Subcutaneous adipose tissue (tissue), 4 donors: Measurements from ENCODE around the gene MS4A5. TPM values are rescaled to one million over a fixed set of nuclear protein-coding genes. Genes with fewer than 3 reads are reported as not detected.

Experiments
- total RNA-seq, 4 donors: library from RNA; depleted of rRNA; stranded (reverse); fragments of >200 nt; gene quantifications; one replicate each; pipeline ENCODE4 v1.1.0, GENCODE V29; 2016
- TF ChIP-seq, protein P1 (sequence below): fragments of 450-650 bp; IDR thresholded peaks from one replicate; pipeline ENCODE4 v1.5.1; 2016; ENCODE audit warnings: low read depth, mild to moderate bottlenecking, control low read depth, antibody characterized with exemption, moderate library complexity

MS4A5 gene
- total RNA-seq, 4 donors from 2014 or later: not detected

- TF ChIP-seq, protein P1, sequence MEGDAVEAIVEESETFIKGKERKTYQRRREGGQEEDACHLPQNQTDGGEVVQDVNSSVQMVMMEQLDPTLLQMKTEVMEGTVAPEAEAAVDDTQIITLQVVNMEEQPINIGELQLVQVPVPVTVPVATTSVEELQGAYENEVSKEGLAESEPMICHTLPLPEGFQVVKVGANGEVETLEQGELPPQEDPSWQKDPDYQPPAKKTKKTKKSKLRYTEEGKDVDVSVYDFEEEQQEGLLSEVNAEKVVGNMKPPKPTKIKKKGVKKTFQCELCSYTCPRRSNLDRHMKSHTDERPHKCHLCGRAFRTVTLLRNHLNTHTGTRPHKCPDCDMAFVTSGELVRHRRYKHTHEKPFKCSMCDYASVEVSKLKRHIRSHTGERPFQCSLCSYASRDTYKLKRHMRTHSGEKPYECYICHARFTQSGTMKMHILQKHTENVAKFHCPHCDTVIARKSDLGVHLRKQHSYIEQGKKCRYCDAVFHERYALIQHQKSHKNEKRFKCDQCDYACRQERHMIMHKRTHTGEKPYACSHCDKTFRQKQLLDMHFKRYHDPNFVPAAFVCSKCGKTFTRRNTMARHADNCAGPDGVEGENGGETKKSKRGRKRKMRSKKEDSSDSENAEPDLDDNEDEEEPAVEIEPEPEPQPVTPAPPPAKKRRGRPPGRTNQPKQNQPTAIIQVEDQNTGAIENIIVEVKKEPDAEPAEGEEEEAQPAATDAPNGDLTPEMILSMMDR: no peak
These were observed 32.6 kb upstream of the MS4A5 start for GRCh38 chr11:60396799-60397198.

DNA sequence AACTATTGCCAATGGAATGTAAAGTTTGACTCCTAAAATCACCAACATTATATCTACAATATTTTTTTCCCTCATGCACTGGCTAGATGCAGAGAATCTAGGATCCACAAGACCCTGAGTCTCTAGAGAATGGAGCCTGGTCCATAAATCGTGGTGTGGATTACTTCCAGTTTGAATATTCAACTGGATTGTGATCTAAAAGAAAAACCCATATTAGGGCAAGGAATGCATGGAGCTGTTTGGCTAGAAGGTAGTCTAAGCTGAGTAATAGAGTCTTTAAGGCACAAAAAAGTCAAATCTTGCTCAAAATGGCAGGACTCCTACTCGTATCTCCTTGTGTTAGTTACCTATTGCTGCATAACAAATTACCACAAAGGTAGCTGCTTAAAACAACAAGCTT lies 9.4 kb upstream of the MS4A5 start:
- TF ChIP-seq, protein P1: no peak

GRCh38 chr11:60422609-60423008 lies 6.8 kb upstream of the MS4A5 start:
- TF ChIP-seq, protein P1: no peak

DNA sequence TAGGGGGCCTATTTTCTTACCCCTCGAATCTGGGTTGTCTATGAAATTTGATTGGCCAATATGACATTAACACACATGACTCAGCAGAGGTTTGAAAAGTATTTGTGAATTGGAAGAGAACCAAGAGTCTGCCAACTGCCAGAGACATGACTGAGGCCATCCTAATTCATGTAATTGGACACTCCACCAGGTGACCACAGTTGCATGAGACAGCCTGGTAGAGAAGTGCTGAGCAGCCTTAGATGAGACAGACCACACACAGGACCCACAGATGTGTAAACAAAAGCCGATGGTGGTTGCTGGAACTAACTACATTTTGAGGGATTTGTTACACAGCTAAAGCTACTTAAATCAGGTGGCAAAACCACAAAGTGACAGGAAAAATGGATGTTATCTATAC lies 855 bp upstream of the MS4A5 start:
- TF ChIP-seq, protein P1: no peak

DNA sequence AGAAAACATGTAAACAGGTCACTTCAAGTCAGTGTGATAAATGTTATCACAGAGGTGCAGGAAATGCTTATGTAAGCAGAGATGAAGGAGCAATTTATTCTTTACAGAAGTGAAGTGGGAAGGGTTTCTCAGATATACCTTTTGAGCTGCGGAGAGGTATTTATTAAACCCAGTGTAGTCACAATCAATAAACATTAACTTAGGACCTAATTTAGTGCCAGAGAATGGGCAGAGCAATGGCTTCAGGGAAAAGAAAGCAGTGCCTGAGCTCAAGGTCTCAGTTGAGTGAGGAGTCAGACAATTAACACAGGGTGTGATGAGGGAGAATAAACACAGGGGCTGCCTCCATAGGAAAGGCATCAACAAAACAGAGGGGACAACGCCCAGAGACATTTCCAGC lies 1.9 kb downstream of the MS4A5 start:
- TF ChIP-seq, protein P1: no peak

DNA sequence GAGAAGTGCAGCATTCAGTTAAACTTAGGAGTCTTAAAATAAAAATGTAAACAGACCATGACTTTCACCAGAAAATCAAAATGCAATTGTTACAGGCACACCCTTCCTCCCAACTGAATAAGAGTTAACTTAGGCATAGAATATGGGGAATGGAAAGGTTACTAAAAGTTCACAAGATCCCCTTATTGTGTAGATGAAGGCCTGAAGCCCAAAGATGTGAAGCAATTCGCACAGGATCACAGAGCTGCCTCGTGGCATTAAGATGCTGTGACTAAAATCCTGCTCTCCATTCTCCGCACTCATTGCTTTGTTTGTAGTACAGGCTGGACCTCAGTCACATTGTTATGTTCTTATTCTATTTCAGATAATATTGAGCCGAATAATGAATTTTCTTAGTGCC lies 4.0 kb downstream of the MS4A5 start:
- TF ChIP-seq, protein P1: no peak

GRCh38 chr11:60447070-60447469 lies 17.7 kb downstream of the MS4A5 start:
- TF ChIP-seq, protein P1: no peak
